Activated T-helper 17 cell treated with anti-CD3 and anti-CD28 coated beads, Interleukin-2, amount 50 U/mL, for 72 hours (primary cell): ENCODE measurements around the gene FAM53B. TPM values are rescaled to one million over a fixed set of nuclear protein-coding genes. Genes with fewer than 3 reads are reported as not detected.
A peak's percentile ranks its signal among the peaks of the same experiment; 100 is the strongest.
"Not testable (repeated sequence)": the region's sequence is repeated elsewhere in the genome, so short reads cannot be mapped to it uniquely, and the experiment has no call there.

Source experiments
- ATAC-seq: fragments of 150-1000 bp; cut with Tn5 transposase; replicated peaks from 2 replicates; pipeline ENCODE4 v1.10.0; 2021; ENCODE audit warnings: mild to moderate bottlenecking, moderate library complexity
- H3K27ac Mint-ChIP-seq: one replicate; pipeline ENCODE4 v1.8.0; 2022; ENCODE audit warnings: mixed read lengths
- H3K27me3 Mint-ChIP-seq: one replicate; pipeline ENCODE4 v1.8.0; 2022; ENCODE audit warnings: mixed read lengths
- H3K36me3 Mint-ChIP-seq: one replicate; pipeline ENCODE4 v1.8.0; 2022; ENCODE audit warnings: low read depth, mild to moderate bottlenecking, mixed read lengths
- H3K4me1 Mint-ChIP-seq: one replicate; pipeline ENCODE4 v1.8.0; 2022; ENCODE audit warnings: mixed read lengths
- H3K4me3 Mint-ChIP-seq: one replicate; pipeline ENCODE4 v1.8.0; 2022; ENCODE audit warnings: mild to moderate bottlenecking, mixed read lengths
- H3K9me3 Mint-ChIP-seq: one replicate; pipeline ENCODE4 v1.8.0; 2022; ENCODE audit warnings: mixed read lengths
- total RNA-seq, 2 donors: library from RNA; stranded (reverse); gene quantifications; one replicate each; pipeline ENCODE4 v1.2.3, GENCODE V29; 2022

Gene FAM53B
- total RNA-seq, 2 donors from 2014 or later = 21.7 to 36.8 TPM

GRCh38 chr10:124593431-124593985, 150.7 kb downstream of the FAM53B start:
- Mint-ChIP-seq H3K9me3 (peaks cover 4% of the 10 kb centered on the region), H3K36me3 (no peaks in the 10 kb centered on the region), H3K27ac (no peak overlapping the region), H3K4me3 (no peak overlapping the region), H3K27me3 (no peaks in the 10 kb centered on the region), H3K4me1 (peaks cover 8% of the 10 kb centered on the region)
- ATAC-seq = no peak

- no peak overlapping the region for H3K27ac Mint-ChIP-seq
- no peaks in the 10 kb centered on the region for H3K27me3 Mint-ChIP-seq
- no peak overlapping the region for H3K4me3 Mint-ChIP-seq
- ATAC-seq = no peak
- H3K36me3 Mint-ChIP-seq = no peaks in the 10 kb centered on the region
- H3K9me3 Mint-ChIP-seq = peaks cover 4% of the 10 kb centered on the region
- peaks cover 6% of the 10 kb centered on the region for H3K4me1 Mint-ChIP-seq
Measured at GRCh38 chr10:124592736-124593430, 151.3 kb downstream of the FAM53B start.

GRCh38 chr10:124592101-124592500, 152.1 kb downstream of the FAM53B start:
- H3K27me3 Mint-ChIP-seq = no peaks in the 10 kb centered on the region
- H3K4me1 Mint-ChIP-seq = peaks cover 6% of the 10 kb centered on the region
- H3K9me3 Mint-ChIP-seq = peaks cover 4% of the 10 kb centered on the region
- H3K36me3 Mint-ChIP-seq = no peaks in the 10 kb centered on the region
- H3K4me3 Mint-ChIP-seq = no peak overlapping the region
- ATAC-seq = peak; percentile 19
- H3K27ac Mint-ChIP-seq = peak overlapping the region; percentile 41

- no peak for ATAC-seq
- Mint-ChIP-seq H3K36me3 (no peaks in the 10 kb centered on the region), H3K4me3 (no peak overlapping the region), H3K27ac (no peak overlapping the region), H3K4me1 (peaks cover 6% of the 10 kb centered on the region), H3K27me3 (no peaks in the 10 kb centered on the region), H3K9me3 (peaks cover 4% of the 10 kb centered on the region)
Measured at GRCh38 chr10:124591123-124591495, 153.1 kb downstream of the FAM53B start.

GRCh38 chr10:124590216-124591122, 153.7 kb downstream of the FAM53B start:
- no peaks in the 10 kb centered on the region for H3K27me3 Mint-ChIP-seq
- H3K9me3 Mint-ChIP-seq = peaks cover 4% of the 10 kb centered on the region
- no peak for ATAC-seq
- H3K36me3 Mint-ChIP-seq = no peaks in the 10 kb centered on the region
- H3K27ac Mint-ChIP-seq = no peak overlapping the region
- H3K4me1 Mint-ChIP-seq = peaks cover under 1% of the 10 kb centered on the region
- H3K4me3 Mint-ChIP-seq = no peak overlapping the region

GRCh38 chr10:124589491-124590041, 154.6 kb downstream of the FAM53B start:
- Mint-ChIP-seq H3K4me1 (no peaks in the 10 kb centered on the region), H3K27ac (no peak overlapping the region), H3K9me3 (peaks cover 4% of the 10 kb centered on the region), H3K36me3 (no peaks in the 10 kb centered on the region), H3K27me3 (no peaks in the 10 kb centered on the region), H3K4me3 (no peak overlapping the region)
- ATAC-seq = no peak

GRCh38 chr10:124588736-124589490, 155.3 kb downstream of the FAM53B start:
- Mint-ChIP-seq H3K4me3 (no peak overlapping the region), H3K27me3 (no peaks in the 10 kb centered on the region), H3K9me3 (peaks cover 4% of the 10 kb centered on the region), H3K27ac (no peak overlapping the region), H3K36me3 (no peaks in the 10 kb centered on the region), H3K4me1 (no peaks in the 10 kb centered on the region)
- no peak for ATAC-seq

GRCh38 chr10:124588341-124588735, 155.8 kb downstream of the FAM53B start:
- H3K27me3 Mint-ChIP-seq, H3K36me3 Mint-ChIP-seq, H3K4me1 Mint-ChIP-seq, H3K4me3 Mint-ChIP-seq, H3K9me3 Mint-ChIP-seq, ATAC-seq, H3K27ac Mint-ChIP-seq: not testable (repeated sequence)

- no peak overlapping the region for H3K27ac Mint-ChIP-seq
- H3K36me3 Mint-ChIP-seq = no peaks in the 10 kb centered on the region
- H3K9me3 Mint-ChIP-seq = peaks cover 4% of the 10 kb centered on the region
- H3K27me3 Mint-ChIP-seq = no peaks in the 10 kb centered on the region
- ATAC-seq = no peak
- H3K4me1 Mint-ChIP-seq = no peaks in the 10 kb centered on the region
- H3K4me3 Mint-ChIP-seq = no peak overlapping the region
Measured at GRCh38 chr10:124587811-124588211, 156.4 kb downstream of the FAM53B start.

- Mint-ChIP-seq H3K9me3 (peaks cover under 1% of the 10 kb centered on the region), H3K27ac (no peak overlapping the region), H3K4me3 (no peak overlapping the region), H3K4me1 (no peaks in the 10 kb centered on the region), H3K27me3 (no peaks in the 10 kb centered on the region), H3K36me3 (no peaks in the 10 kb centered on the region)
- ATAC-seq = no peak
Measured at GRCh38 chr10:124586142-124586541, 158.0 kb downstream of the FAM53B start.

GRCh38 chr10:124579011-124579399, 165.2 kb downstream of the FAM53B start:
- Mint-ChIP-seq H3K27me3 (no peaks in the 10 kb centered on the region), H3K9me3 (peaks cover 4% of the 10 kb centered on the region), H3K4me3 (no peak overlapping the region), H3K36me3 (no peaks in the 10 kb centered on the region), H3K27ac (no peak overlapping the region), H3K4me1 (no peaks in the 10 kb centered on the region)
- ATAC-seq = no peak

GRCh38 chr10:124578231-124579010, 165.8 kb downstream of the FAM53B start:
- Mint-ChIP-seq H3K4me3 (no peak overlapping the region), H3K27me3 (no peaks in the 10 kb centered on the region)

GRCh38 chr10:124577651-124578050, 166.5 kb downstream of the FAM53B start:
- ATAC-seq = no peak

More at GRCh38 chr10:124578231-124579010, 165.8 kb downstream of the FAM53B start:
- no peaks in the 10 kb centered on the region for H3K4me1 Mint-ChIP-seq
- H3K27ac Mint-ChIP-seq = peak overlapping the region; percentile 71
- peaks cover 4% of the 10 kb centered on the region for H3K9me3 Mint-ChIP-seq
- no peak for ATAC-seq
- H3K36me3 Mint-ChIP-seq = no peaks in the 10 kb centered on the region

More at GRCh38 chr10:124577651-124578050, 166.5 kb downstream of the FAM53B start:
- Mint-ChIP-seq H3K4me3 (no peak overlapping the region), H3K4me1 (no peaks in the 10 kb centered on the region), H3K27ac (peak overlapping the region; percentile 71), H3K9me3 (peaks cover 4% of the 10 kb centered on the region), H3K27me3 (no peaks in the 10 kb centered on the region), H3K36me3 (no peaks in the 10 kb centered on the region)
